ENCODE measurements around the gene CEP43.

GRCh38 chr6:166955121-166955864 is 43.9 kb upstream of the CEP43 start:
- TF ChIP-seq RAD21 (IDR thresholded peaks at IDR 0.05 in 1 of 2, conservative IDR thresholded peaks at IDR 0.05 in 1 of 2; ENCODE audit: low read depth in 2 of 2, low read length in 2 of 2) = no peak
- TF ChIP-seq POLR2AphosphoS5 (IDR thresholded peaks at IDR 0.05; ENCODE audit: low read depth, low read length) = no peak
- TF ChIP-seq CTCF (IDR thresholded peaks at IDR 0.05; ENCODE audit: control extremely low read depth in 1 of 3, insufficient read depth in 1 of 3, low read depth in 1 of 3, low read length in 3 of 3) = no peak
- TF ChIP-seq RBBP5 (IDR thresholded peaks at IDR 0.05; ENCODE audit: borderline replicate concordance, low read depth, low read length) = no peak
- TF ChIP-seq POLR2A (IDR thresholded peaks at IDR 0.05; ENCODE audit: control extremely low read depth in 1 of 2, low read depth in 2 of 2, low read length in 2 of 2) = no peak
- TF ChIP-seq EZH2 (IDR thresholded peaks at IDR 0.05; ENCODE audit: low read depth, low read length, severe bottlenecking) = peak; percentile 7
- no peak for TF ChIP-seq NANOG (IDR thresholded peaks at IDR 0.05; ENCODE audit: insufficient read depth, low read depth, low read length, poor library complexity, severe bottlenecking)
- no peak; the same call in 1 of the 2 replicates for TF ChIP-seq SUZ12 (IDR thresholded peaks at IDR 0.05; ENCODE audit: low read length)
- TF ChIP-seq FOSL1 (IDR thresholded peaks at IDR 0.05; ENCODE audit: insufficient read depth, low read depth, low read length) = no peak
